GM18519 (cell line): ENCODE data around the gene PSMA6.
"Not testable (repeated sequence)": the region's sequence is repeated elsewhere in the genome, so short reads cannot be mapped to it uniquely, and the experiment has no call there.

Experiments used
- ATAC-seq: cut with Tn5 transposase; IDR thresholded peaks from one replicate; pipeline ENCODE4 v1.9.1; 2021; ENCODE audit warnings: mild to moderate bottlenecking, moderate library complexity; ENCODE audit not compliant: unreplicated experiment, low FRiP score

The PSMA6 gene

GRCh38 chr14:35306114-35306513 is 13.9 kb downstream of the PSMA6 start:
- no peak for ATAC-seq

- ATAC-seq = no peak
Measured at GRCh38 chr14:35317820-35318219, 25.6 kb downstream of the PSMA6 start.

- no peak for ATAC-seq
Measured at GRCh38 chr14:35319509-35319908, 27.3 kb downstream of the PSMA6 start.

GRCh38 chr14:35320472-35320871 is 28.3 kb downstream of the PSMA6 start:
- no peak for ATAC-seq

GRCh38 chr14:35326375-35326774 is 34.2 kb downstream of the PSMA6 start:
- no peak for ATAC-seq

GRCh38 chr14:35331605-35332516 is 39.7 kb downstream of the PSMA6 start:
- ATAC-seq = no peak

GRCh38 chr14:35332517-35333263 is 40.5 kb downstream of the PSMA6 start:
- no peak for ATAC-seq

GRCh38 chr14:35333264-35333730 is 41.1 kb downstream of the PSMA6 start:
- no peak for ATAC-seq

GRCh38 chr14:35333797-35334743 is 41.9 kb downstream of the PSMA6 start:
- no peak for ATAC-seq

GRCh38 chr14:35335388-35336092 is 43.4 kb downstream of the PSMA6 start:
- ATAC-seq = no peak

GRCh38 chr14:35336171-35336493 is 44.0 kb downstream of the PSMA6 start:
- not testable (repeated sequence) for ATAC-seq

- ATAC-seq = no peak
Measured at GRCh38 chr14:35336494-35337268, 44.5 kb downstream of the PSMA6 start.

- no peak for ATAC-seq
Measured at GRCh38 chr14:35337269-35338255, 45.4 kb downstream of the PSMA6 start.

- ATAC-seq = no peak
Measured at GRCh38 chr14:35338731-35339405, 46.7 kb downstream of the PSMA6 start.

- no peak for ATAC-seq
Measured at GRCh38 chr14:35339761-35340406, 47.7 kb downstream of the PSMA6 start.

- no peak for ATAC-seq
Measured at GRCh38 chr14:35340616-35341453, 48.7 kb downstream of the PSMA6 start.
